ENCODE measurements around the gene KXD1. TPM values are rescaled to one million over a fixed set of nuclear protein-coding genes. Genes with fewer than 3 reads are reported as not detected.

Gene KXD1
- total RNA-seq, 4 donors from 2014 or later = 72.4 to 107 (median 89.4) TPM

DNA sequence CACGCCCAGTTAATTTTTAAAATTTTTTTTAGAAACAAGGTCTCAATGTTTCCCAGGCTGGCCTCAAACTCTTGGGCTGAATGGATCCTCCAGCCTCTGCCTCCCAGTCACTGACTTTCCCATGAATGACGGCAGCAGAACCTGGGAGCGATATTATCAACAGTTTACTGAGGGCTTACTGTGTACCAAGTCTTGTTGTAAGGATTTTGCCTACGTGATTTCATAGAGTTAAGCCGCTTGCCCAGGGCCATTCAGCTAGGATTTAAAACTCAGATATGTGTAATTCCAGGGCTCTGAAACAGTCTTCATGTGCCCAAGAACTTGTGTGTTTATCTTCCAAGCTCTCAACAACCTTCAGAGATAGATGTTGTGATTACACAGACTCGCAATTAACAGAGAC, 6.0 kb upstream of the KXD1 start:
- H3K27me3 ChIP-seq = no peaks in the 10 kb centered on the region
- no peak overlapping the region for H3K27ac ChIP-seq
- DNase-seq (ENCODE audit: low spot score in 2 of 2) = no peak
- H3K4me3 ChIP-seq = no peak overlapping the region
- H3K36me3 ChIP-seq = no peaks in the 10 kb centered on the region
- 71% methylated on average over 6 of the region's 6 CpGs for WGBS
- no peaks in the 10 kb centered on the region for H3K9me3 ChIP-seq
- TF ChIP-seq EP300 (IDR thresholded peaks at IDR 0.05) (no peak), POLR2AphosphoS5 (IDR thresholded peaks at IDR 0.05) (no peak), POLR2A (IDR thresholded peaks at IDR 0.05) (no peak)
- TF ChIP-seq, protein P1, sequence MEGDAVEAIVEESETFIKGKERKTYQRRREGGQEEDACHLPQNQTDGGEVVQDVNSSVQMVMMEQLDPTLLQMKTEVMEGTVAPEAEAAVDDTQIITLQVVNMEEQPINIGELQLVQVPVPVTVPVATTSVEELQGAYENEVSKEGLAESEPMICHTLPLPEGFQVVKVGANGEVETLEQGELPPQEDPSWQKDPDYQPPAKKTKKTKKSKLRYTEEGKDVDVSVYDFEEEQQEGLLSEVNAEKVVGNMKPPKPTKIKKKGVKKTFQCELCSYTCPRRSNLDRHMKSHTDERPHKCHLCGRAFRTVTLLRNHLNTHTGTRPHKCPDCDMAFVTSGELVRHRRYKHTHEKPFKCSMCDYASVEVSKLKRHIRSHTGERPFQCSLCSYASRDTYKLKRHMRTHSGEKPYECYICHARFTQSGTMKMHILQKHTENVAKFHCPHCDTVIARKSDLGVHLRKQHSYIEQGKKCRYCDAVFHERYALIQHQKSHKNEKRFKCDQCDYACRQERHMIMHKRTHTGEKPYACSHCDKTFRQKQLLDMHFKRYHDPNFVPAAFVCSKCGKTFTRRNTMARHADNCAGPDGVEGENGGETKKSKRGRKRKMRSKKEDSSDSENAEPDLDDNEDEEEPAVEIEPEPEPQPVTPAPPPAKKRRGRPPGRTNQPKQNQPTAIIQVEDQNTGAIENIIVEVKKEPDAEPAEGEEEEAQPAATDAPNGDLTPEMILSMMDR (IDR thresholded peaks at IDR 0.05) = no peak
- no peaks in the 10 kb centered on the region for H3K4me1 ChIP-seq

DNA sequence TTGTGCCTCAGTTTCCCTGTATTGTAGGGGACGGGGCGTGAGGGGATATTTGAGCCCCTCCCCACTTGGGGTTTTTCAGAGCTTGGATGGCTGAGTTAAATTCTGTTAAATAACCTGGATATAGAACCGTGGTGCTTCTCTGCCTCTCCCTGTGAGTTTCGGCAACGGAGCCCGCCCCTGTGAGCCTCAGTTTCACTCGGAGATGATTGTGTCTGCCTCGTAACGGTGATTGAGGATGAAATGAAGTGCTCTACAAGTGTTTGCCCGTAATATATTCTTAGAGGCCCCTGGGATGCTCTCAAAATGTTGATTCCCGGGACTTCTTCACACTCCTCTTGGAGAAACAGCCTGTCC, 509 bp downstream of the KXD1 start:
- 0% methylated on average over 6 of the region's 11 CpGs for WGBS
- no peaks in the 10 kb centered on the region for H3K27me3 ChIP-seq
- peaks cover 19% of the 10 kb centered on the region for H3K4me1 ChIP-seq
- H3K9me3 ChIP-seq = no peaks in the 10 kb centered on the region
- TF ChIP-seq, protein P1 (IDR thresholded peaks at IDR 0.05) = no peak
- TF ChIP-seq POLR2AphosphoS5 (IDR thresholded peaks at IDR 0.05) (no peak), POLR2A (IDR thresholded peaks at IDR 0.05) (no peak), EP300 (IDR thresholded peaks at IDR 0.05) (no peak)
- peaks cover 11% of the 10 kb centered on the region for H3K36me3 ChIP-seq
- peak overlapping the region; percentile 90 for H3K27ac ChIP-seq
- DNase-seq (ENCODE audit: low spot score in 2 of 2) = no peak
- H3K4me3 ChIP-seq = peak overlapping the region; percentile 84

DNA sequence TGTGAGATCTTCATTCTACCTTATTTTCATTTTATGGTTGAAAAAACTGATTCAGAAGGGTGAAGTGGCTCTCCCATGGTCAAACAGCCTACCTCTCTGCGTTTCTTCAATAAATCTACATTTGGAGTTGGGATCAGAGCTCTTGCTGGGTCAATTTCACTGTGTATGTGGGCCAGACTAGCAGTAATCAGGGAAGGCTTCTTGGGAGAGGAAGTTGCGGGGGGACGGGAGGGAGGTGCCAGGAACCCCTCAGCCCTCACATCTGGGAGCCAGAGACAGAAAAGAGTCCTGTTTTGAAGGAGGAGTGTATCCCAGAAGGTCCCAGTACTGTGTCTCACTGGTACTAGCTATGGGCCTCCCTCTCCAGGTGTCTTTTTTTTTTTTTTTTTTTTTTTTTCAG, 934 bp downstream of the KXD1 start:
- 40% methylated on average over 3 of the region's 3 CpGs for WGBS
- TF ChIP-seq POLR2AphosphoS5 (IDR thresholded peaks at IDR 0.05) (no peak), POLR2A (IDR thresholded peaks at IDR 0.05) (no peak), EP300 (IDR thresholded peaks at IDR 0.05) (no peak)
- TF ChIP-seq, protein P1 (IDR thresholded peaks at IDR 0.05) = no peak
- H3K9me3 ChIP-seq = no peaks in the 10 kb centered on the region
- peak overlapping the region; percentile 90 for H3K27ac ChIP-seq
- DNase-seq (ENCODE audit: low spot score in 2 of 2) = no peak
- H3K4me1 ChIP-seq = peaks cover 19% of the 10 kb centered on the region
- peak overlapping the region; percentile 84 for H3K4me3 ChIP-seq
- no peaks in the 10 kb centered on the region for H3K27me3 ChIP-seq
- peaks cover 15% of the 10 kb centered on the region for H3K36me3 ChIP-seq

GRCh38 chr19:18559685-18560084, 2.0 kb downstream of the KXD1 start:
- Histone ChIP-seq H3K27ac (no peak overlapping the region), H3K36me3 (peaks cover 26% of the 10 kb centered on the region), H3K4me1 (peaks cover 19% of the 10 kb centered on the region), H3K27me3 (no peaks in the 10 kb centered on the region), H3K4me3 (no peak overlapping the region), H3K9me3 (no peaks in the 10 kb centered on the region)
- DNase-seq (ENCODE audit: low spot score in 2 of 2) = no peak
- 60% methylated on average over 5 of the region's 5 CpGs for WGBS
- TF ChIP-seq EP300 (IDR thresholded peaks at IDR 0.05) (no peak), POLR2AphosphoS5 (IDR thresholded peaks at IDR 0.05) (no peak), POLR2A (IDR thresholded peaks at IDR 0.05) (no peak)
- TF ChIP-seq, protein P1 (IDR thresholded peaks at IDR 0.05) = no peak

DNA sequence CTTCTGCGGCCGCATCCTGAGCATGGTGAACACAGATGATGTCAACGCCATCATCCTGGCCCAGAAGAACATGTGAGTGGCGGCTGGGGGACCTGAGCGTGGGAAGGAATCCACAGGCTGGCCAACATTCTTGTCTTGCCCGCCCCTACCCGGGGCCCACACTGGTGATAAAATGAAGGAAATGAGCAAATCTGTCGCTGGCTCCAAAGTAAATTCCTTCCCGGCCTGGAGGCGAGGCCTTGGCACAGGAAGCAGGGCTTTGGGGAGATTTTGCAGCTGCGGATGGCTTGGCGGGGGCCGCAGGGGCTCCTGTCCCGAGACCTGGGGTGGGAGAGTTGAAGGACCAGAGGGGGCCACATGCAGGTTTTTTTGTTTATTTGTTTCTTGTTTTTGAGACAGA, 4.4 kb downstream of the KXD1 start:
- H3K36me3 ChIP-seq = peaks cover 50% of the 10 kb centered on the region
- H3K4me1 ChIP-seq = peaks cover 19% of the 10 kb centered on the region
- no peaks in the 10 kb centered on the region for H3K9me3 ChIP-seq
- TF ChIP-seq POLR2AphosphoS5 (IDR thresholded peaks at IDR 0.05) (no peak), EP300 (IDR thresholded peaks at IDR 0.05) (no peak), POLR2A (IDR thresholded peaks at IDR 0.05) (no peak)
- TF ChIP-seq, protein P1 (IDR thresholded peaks at IDR 0.05) = no peak
- no peak overlapping the region for H3K27ac ChIP-seq
- WGBS = 76% methylated on average over 14 of the region's 14 CpGs
- H3K4me3 ChIP-seq = no peak overlapping the region
- no peak for DNase-seq (ENCODE audit: low spot score in 2 of 2)
- no peaks in the 10 kb centered on the region for H3K27me3 ChIP-seq
